ENCODE results near the gene TRAPPC10. TPM values are rescaled to one million over a fixed set of nuclear protein-coding genes. Genes with fewer than 3 reads are reported as not detected.

TRAPPC10 gene
- total and polyA plus RNA-seq, 10 of the 15 experiments (the other 5 are each of a cell fraction or from before 2014, with no cell fraction given), result 1.1 to 39.6 (median 28.2) TPM

DNA sequence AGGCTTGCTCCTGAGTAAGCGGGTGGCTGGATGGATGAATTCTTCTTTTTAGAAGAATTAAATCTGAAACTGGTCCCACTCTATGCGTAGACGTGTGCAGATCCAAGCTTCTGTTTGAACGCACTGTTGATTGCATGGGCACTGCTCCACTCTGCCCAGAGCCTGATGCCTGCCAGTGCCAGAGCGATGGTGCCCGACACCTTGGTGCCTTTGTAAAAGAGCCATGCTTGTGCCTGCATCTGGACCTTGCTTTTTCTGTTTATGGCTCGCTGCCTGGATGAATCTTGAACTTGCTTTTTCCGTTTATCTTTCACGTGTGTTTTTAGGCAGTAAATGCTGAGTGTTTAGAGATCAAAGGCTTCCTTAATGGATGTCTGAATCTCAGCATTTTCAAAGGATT lies 80.1 kb downstream of the TRAPPC10 start (continued):
- TF ChIP-seq, protein P1, sequence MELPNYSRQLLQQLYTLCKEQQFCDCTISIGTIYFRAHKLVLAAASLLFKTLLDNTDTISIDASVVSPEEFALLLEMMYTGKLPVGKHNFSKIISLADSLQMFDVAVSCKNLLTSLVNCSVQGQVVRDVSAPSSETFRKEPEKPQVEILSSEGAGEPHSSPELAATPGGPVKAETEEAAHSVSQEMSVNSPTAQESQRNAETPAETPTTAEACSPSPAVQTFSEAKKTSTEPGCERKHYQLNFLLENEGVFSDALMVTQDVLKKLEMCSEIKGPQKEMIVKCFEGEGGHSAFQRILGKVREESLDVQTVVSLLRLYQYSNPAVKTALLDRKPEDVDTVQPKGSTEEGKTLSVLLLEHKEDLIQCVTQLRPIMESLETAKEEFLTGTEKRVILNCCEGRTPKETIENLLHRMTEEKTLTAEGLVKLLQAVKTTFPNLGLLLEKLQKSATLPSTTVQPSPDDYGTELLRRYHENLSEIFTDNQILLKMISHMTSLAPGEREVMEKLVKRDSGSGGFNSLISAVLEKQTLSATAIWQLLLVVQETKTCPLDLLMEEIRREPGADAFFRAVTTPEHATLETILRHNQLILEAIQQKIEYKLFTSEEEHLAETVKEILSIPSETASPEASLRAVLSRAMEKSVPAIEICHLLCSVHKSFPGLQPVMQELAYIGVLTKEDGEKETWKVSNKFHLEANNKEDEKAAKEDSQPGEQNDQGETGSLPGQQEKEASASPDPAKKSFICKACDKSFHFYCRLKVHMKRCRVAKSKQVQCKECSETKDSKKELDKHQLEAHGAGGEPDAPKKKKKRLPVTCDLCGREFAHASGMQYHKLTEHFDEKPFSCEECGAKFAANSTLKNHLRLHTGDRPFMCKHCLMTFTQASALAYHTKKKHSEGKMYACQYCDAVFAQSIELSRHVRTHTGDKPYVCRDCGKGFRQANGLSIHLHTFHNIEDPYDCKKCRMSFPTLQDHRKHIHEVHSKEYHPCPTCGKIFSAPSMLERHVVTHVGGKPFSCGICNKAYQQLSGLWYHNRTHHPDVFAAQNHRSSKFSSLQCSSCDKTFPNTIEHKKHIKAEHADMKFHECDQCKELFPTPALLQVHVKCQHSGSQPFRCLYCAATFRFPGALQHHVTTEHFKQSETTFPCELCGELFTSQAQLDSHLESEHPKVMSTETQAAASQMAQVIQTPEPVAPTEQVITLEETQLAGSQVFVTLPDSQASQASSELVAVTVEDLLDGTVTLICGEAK (IDR thresholded peaks at IDR 0.05; ENCODE audit: borderline replicate concordance), result no peak
- no peak for TF ChIP-seq CEBPB (IDR thresholded peaks at IDR 0.05; ENCODE audit: borderline replicate concordance in 1 of 2, low read depth in 2 of 2, low read length in 2 of 2)

DNA sequence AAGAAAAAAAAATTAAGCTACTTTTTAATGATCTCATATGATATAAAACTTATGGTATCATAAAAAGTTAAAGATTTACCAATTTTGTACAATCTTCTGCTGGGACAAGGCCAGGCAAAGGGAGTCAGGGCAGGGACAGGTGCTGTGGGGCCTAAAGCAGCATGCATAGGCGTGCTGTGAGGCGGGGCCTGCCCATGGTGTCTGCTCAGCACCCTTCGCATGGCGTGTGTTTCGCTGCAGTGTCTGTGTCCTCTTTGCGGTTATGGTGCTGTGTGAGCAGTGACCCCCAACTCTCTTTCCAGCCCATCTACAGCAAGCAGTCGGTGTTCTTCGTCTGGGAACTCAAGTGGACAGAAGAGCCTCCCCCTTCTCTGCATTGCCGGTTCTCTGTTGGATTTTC lies 81.7 kb downstream of the TRAPPC10 start:
- ChIA-PET CTCF (interaction anchor here (1.0 kb wide), 1 partner anchor 18 kb away, joined by 3 read pairs; no protein-coding TSS in a partner anchor), RAD21 (ENCODE audit: unreplicated experiment) (interaction anchor here (1.1 kb wide), 1 partner anchor 699 kb away, joined by 3 read pairs; no protein-coding TSS in a partner anchor), SMC1A (ENCODE audit: uncharacterized antibody, unreplicated experiment) (no interaction called here), POLR2A (interaction anchor here (0.7 kb wide), 1 partner anchor 36 kb away, joined by 3 read pairs; no protein-coding TSS in a partner anchor)
- no peak for DNase-seq (ENCODE audit: low read depth, low spot score)
- 93% methylated on average over 9 of the region's 9 CpGs for WGBS (ENCODE audit: insufficient coverage, insufficient replicate concordance, low lambda C conversion rate, missing lambda C conversion rate)
- Histone ChIP-seq H3K4me1 (ENCODE audit: control insufficient read depth, insufficient read depth, low read length) (no peaks in the 10 kb centered on the region), H4K20me1 (ENCODE audit: control insufficient read depth, insufficient read depth) (no peaks in the 10 kb centered on the region), H3K79me2 (ENCODE audit: control insufficient read depth, insufficient read depth, low read length) (no peaks in the 10 kb centered on the region), H3K9me3 (replicated peaks; ENCODE audit: control insufficient read depth, insufficient read depth, low read length) (no peaks in the 10 kb centered on the region), H3K27ac (ENCODE audit: control insufficient read depth, insufficient read depth) (no peak overlapping the region), H3K4me3 (no peak overlapping the region), H3K4me2 (ENCODE audit: control insufficient read depth, insufficient read depth) (no peak overlapping the region), H3K9ac (ENCODE audit: control insufficient read depth, insufficient read depth, low read length) (no peak overlapping the region), H3K27me3 (replicated peaks in 1 of 2; ENCODE audit: control insufficient read depth in 2 of 2, insufficient read depth in 2 of 2, low read length in 1 of 2) (no peaks in the 10 kb centered on the region), H2AFZ (ENCODE audit: control insufficient read depth, low read depth, low read length) (no peak overlapping the region), H3K36me3 (ENCODE audit: control insufficient read depth in 2 of 2, insufficient read depth in 2 of 2, low read length in 1 of 2) (peaks cover 5 to 15% of the 10 kb centered on the region in 2 experiments; a peak in 3 of 4 replicates)
- BruUV-seq (replicated peaks), result no TSS peak
- intact Hi-C loops (cut with micrococcal nuclease; ENCODE audit: unreplicated experiment), result no loop called here
- in situ Hi-C loops (cut with MboI), result no loop called here
- ATAC-seq, result no peak
- FAIRE-seq, result no peak
- TF ChIP-seq IKZF1 (conservative IDR thresholded peaks at IDR 0.05) (no peak), BCL11A (IDR thresholded peaks at IDR 0.05; ENCODE audit: low read depth, low read length) (no peak), BRCA1 (IDR thresholded peaks at IDR 0.05; ENCODE audit: low read depth, low read length) (no peak), SREBF1 (IDR thresholded peaks at IDR 0.05; ENCODE audit: low read length) (no peak), TAF1 (IDR thresholded peaks at IDR 0.05; ENCODE audit: borderline replicate concordance, low read depth, low read length) (no peak), NR2C2 (IDR thresholded peaks at IDR 0.05; ENCODE audit: borderline replicate concordance, control insufficient read depth, insufficient read length, low read depth) (no peak), RBBP5 (conservative IDR thresholded peaks at IDR 0.05) (no peak), ASH2L (IDR thresholded peaks at IDR 0.05; ENCODE audit: borderline replicate concordance, low read depth) (no peak), SMAD5 (IDR thresholded peaks at IDR 0.05; ENCODE audit: low read depth) (no peak)
- TF ChIP-seq, protein P2, sequence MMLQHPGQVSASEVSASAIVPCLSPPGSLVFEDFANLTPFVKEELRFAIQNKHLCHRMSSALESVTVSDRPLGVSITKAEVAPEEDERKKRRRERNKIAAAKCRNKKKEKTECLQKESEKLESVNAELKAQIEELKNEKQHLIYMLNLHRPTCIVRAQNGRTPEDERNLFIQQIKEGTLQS (IDR thresholded peaks at IDR 0.05; ENCODE audit: borderline replicate concordance, extremely low read depth, low read depth, low read length), result no peak

All from GM12878 (cell line).